ENCODE measurements around the gene BOLA1.

Gene BOLA1

GRCh38 chr1:149899460-149900284 is at the start of gene BOLA1 (continued):
- TF ChIP-seq ZBTB6 (tag by site-specific recombination; IDR thresholded peaks at IDR 0.05) (peak; percentile 71), KLF8 (tag by site-specific recombination; IDR thresholded peaks at IDR 0.05) (0 out of 2 replicates have a peak, but pooled peaks have one; percentile 46), REST (tag by site-specific recombination; IDR thresholded peaks at IDR 0.05) (no peak), ZFP41 (tag by site-specific recombination; IDR thresholded peaks at IDR 0.05; ENCODE audit: borderline replicate concordance) (no peak), KLF9 (tag by site-specific recombination; IDR thresholded peaks at IDR 0.05; ENCODE audit: low read depth) (peak; percentile 64), ZBTB21 (tag by site-specific recombination; IDR thresholded peaks at IDR 0.05) (peak; percentile 78), ZNF354C (tag by site-specific recombination; IDR thresholded peaks at IDR 0.05; ENCODE audit: borderline replicate concordance, low read depth) (no peak), SP7 (tag by site-specific recombination; IDR thresholded peaks at IDR 0.05) (0 out of 2 replicates have a peak, but pooled peaks have one; percentile 44), ZNF184 (tag by site-specific recombination; IDR thresholded peaks at IDR 0.05) (no peak; the same call in 1 of the 2 replicates), ZNF571 (tag by site-specific recombination; IDR thresholded peaks at IDR 0.05) (no peak), ZNF558 (tag by site-specific recombination; IDR thresholded peaks at IDR 0.05) (no peak), ZEB2 (tag by site-specific recombination; IDR thresholded peaks at IDR 0.05) (peak; percentile 68; the same call in 1 of the 2 replicates), OSR2 (tag by site-specific recombination; IDR thresholded peaks at IDR 0.05) (no peak), ZNF10 (tag by site-specific recombination; IDR thresholded peaks at IDR 0.05) (no peak), ZNF2 (tag by site-specific recombination; IDR thresholded peaks at IDR 0.05) (no peak; the same call in none of the 2 replicates), ZBTB11 (tag by site-specific recombination; conservative IDR thresholded peaks at IDR 0.05; ENCODE audit: low read depth) (peak; percentile 73), KLF10 (tag by site-specific recombination; IDR thresholded peaks at IDR 0.05) (peak; percentile 63; the same call in 1 of the 2 replicates), ZNF169 (tag by site-specific recombination; IDR thresholded peaks at IDR 0.05) (no peak), ZNF121 (tag by site-specific recombination; IDR thresholded peaks at IDR 0.05) (no peak), WT1 (tag by site-specific recombination; IDR thresholded peaks at IDR 0.05) (no peak), ZNF280D (tag by site-specific recombination; IDR thresholded peaks at IDR 0.05) (no peak)
- TF ChIP-seq, protein P1, sequence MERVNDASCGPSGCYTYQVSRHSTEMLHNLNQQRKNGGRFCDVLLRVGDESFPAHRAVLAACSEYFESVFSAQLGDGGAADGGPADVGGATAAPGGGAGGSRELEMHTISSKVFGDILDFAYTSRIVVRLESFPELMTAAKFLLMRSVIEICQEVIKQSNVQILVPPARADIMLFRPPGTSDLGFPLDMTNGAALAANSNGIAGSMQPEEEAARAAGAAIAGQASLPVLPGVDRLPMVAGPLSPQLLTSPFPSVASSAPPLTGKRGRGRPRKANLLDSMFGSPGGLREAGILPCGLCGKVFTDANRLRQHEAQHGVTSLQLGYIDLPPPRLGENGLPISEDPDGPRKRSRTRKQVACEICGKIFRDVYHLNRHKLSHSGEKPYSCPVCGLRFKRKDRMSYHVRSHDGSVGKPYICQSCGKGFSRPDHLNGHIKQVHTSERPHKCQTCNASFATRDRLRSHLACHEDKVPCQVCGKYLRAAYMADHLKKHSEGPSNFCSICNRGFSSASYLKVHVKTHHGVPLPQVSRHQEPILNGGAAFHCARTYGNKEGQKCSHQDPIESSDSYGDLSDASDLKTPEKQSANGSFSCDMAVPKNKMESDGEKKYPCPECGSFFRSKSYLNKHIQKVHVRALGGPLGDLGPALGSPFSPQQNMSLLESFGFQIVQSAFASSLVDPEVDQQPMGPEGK (tag by site-specific recombination; IDR thresholded peaks at IDR 0.05), result 0 out of 2 replicates have a peak, but pooled peaks have one; percentile 21
- TF ChIP-seq, protein P2, sequence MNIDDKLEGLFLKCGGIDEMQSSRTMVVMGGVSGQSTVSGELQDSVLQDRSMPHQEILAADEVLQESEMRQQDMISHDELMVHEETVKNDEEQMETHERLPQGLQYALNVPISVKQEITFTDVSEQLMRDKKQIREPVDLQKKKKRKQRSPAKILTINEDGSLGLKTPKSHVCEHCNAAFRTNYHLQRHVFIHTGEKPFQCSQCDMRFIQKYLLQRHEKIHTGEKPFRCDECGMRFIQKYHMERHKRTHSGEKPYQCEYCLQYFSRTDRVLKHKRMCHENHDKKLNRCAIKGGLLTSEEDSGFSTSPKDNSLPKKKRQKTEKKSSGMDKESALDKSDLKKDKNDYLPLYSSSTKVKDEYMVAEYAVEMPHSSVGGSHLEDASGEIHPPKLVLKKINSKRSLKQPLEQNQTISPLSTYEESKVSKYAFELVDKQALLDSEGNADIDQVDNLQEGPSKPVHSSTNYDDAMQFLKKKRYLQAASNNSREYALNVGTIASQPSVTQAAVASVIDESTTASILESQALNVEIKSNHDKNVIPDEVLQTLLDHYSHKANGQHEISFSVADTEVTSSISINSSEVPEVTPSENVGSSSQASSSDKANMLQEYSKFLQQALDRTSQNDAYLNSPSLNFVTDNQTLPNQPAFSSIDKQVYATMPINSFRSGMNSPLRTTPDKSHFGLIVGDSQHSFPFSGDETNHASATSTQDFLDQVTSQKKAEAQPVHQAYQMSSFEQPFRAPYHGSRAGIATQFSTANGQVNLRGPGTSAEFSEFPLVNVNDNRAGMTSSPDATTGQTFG (tag by site-specific recombination; IDR thresholded peaks at IDR 0.05; ENCODE audit: borderline replicate concordance), result no peak

Measured in HEK293 (cell line).